AML-193 (cell line): Measurements from ENCODE around the gene KRIT1.
"Not testable (repeated sequence)": the region's sequence is repeated elsewhere in the genome, so short reads cannot be mapped to it uniquely, and the experiment has no call there.

ENCODE experiments used
- DNase-seq, 2 experiments: peaks; one replicate each; lab custom pipeline; 2025; lab: John Stamatoyannopoulos, UW

KRIT1 gene

GRCh38 chr7:92246360-92247101 is 817 bp upstream of the KRIT1 start:
- DNase-seq, result no peak

DNA sequence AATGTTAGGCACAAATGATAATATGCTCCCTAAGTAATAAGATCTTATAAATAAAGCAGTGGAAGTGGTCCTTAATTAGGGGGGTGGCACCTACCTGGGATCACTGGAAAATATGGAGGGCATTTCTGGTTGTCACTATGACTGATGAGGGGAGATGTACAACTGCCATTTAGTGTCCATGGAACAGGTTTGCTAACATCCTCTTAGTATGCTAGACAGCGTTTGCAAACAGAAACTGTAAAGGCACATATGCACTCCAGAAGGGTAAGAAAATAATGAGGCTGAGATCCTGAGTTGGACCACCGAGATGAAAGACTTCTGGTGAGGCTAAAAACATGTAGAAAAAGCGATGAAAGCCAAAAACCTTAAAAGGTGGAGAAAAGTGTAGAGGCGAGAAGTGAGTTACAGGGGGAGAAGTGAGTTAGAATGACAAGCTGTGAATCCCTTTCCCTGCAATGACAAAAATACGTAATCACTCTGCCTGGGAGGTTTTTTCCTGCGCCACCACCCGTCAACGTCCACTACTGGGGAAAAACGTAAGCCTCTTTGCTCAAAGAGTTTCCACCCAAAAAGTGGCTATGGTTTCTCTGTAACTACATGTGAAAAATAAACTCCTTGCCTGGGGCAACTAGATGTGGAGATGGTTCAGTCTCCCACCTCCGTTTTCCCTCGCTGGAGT is 767 bp downstream of the KRIT1 start:
- peak; percentile 31 to 43 for DNase-seq

GRCh38 chr7:92242972-92243371 is 2.7 kb downstream of the KRIT1 start:
- peak; percentile 15 to 47 for DNase-seq

DNA sequence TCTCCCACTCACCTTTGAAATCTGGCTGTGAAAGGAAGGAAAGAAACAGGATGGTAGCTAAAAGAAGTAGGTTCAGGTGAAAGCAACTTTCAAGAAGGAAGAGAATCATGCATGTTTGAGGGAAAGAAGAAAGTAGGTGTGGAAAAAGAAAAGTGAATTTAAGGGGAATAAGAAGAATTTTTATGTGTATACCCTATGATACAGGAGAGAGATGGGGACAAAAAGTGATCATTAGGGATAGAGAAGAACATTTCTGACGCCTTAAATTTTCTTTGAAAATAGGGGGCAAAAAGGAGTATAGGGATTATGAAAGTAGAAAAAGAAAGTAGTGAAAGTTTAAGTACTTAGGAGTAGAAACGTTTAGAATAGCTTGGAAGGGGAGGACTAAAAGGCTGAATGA is 15.2 kb downstream of the KRIT1 start:
- DNase-seq, result no peak

- DNase-seq, result no peak
Measured at GRCh38 chr7:92228742-92229141, 17.0 kb downstream of the KRIT1 start.

DNA sequence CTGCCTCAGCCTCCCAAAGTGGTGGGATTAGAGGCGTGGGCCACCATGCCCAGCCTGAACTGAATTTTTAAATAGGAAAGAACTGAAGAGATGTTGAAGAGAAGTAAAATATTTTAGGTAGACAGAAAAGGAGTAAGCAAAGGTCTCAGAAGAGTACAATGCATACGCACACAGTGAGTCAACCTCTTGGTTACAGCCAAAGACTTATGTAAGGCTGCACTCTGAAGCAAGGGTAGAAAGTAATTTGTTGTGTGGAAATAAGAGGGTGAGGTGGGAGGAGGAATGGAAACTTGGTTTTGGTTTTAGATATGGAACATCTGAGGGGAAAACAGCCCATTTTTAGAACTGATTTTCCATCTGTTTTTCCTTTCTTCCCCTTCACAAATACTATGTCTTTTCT is 17.6 kb downstream of the KRIT1 start:
- DNase-seq, result no peak

DNA sequence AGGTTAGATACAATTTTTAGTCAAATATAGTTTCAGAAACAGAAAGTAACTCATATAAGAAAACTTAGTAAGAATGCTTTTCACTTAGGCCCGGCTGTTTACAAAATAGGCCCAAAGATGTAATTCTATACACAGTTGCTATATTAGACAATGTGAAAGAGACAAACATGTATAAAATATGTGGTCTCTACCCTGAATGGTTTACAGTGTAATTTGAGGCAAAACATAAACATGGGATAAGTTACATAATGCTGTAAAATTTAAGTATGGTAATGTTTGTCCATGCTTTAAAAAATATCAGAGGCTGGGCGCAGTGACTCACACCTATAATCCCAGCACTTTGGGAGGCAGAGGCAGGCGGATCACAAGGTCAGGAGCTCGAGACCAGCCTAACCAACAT is 18.7 kb downstream of the KRIT1 start:
- DNase-seq, result no peak

GRCh38 chr7:92221766-92222165 is 23.9 kb downstream of the KRIT1 start:
- no peak for DNase-seq

GRCh38 chr7:92206672-92207071 is 39.0 kb downstream of the KRIT1 start:
- DNase-seq, result no peak

DNA sequence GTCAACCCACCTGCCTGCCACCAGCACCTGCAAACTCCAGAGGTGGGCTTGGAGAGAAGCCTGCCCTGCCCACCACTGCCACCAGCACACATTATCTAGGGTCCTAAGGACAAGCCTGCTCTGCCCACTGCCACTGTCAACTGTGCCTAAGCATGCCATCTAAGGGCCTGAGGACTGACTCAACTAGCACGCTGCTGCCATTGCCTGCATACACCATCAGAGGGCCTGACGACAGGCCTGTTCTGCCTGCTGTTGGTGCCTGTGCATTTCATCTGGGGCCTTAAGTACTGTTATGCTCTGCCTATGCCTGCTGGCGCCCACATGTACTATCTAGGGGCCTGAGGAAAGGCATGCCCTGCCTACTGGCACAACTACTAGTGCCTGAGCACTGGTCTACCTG is 39.7 kb downstream of the KRIT1 start:
- no peak for DNase-seq

DNA sequence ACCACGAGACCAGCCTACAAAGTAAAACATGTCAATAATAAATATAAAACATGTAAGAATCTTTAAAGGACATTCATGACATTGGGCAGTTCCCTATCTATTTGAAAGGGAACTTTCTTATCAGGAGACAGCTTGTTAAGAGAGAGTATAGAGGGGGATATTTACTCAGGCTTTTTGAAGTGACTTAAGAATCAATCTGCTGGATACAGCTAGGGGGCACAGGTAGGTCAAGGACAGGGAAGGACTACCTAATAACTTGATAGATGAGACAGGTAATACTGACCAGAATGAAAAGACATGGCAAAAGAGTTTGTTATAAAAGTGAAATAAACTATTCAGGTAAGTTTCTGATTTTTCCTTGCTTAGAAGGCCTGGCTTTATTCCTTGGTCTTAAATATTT is 44.9 kb downstream of the KRIT1 start:
- DNase-seq, result no peak

- no peak for DNase-seq
Measured at GRCh38 chr7:92192326-92192725, 53.4 kb downstream of the KRIT1 start.

GRCh38 chr7:92189246-92189645 is 56.5 kb downstream of the KRIT1 start:
- DNase-seq, result not testable (repeated sequence)

DNA sequence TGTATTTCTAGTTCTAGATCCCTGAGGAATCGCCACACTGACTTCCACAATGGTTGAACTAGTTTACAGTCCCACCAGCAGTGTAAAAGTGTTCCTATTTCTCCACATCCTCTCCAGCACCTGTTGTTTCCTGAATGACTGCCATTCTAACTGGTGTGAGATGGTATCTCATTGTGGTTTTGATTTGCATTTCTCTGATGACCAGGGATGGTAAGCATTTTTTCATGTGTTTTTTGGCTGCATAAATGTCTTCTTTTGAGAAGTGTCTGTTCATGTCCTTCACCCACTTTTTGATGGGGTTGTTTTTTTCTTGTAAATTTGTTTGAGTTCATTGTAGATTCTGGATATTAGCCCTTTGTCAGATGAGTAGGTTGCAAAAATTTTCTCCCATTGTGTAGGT is 61.4 kb downstream of the KRIT1 start:
- not testable (repeated sequence) for DNase-seq

- DNase-seq, result peak; percentile 79 to 81
Measured at GRCh38 chr7:92178928-92179924, 66.5 kb downstream of the KRIT1 start, which contains the start of gene LRRD1. Gene LRRD1, minus strand, starts transcription at chr7:92179142. Its CDS starts 13,940 bp downstream, at chr7:92165202.

DNA sequence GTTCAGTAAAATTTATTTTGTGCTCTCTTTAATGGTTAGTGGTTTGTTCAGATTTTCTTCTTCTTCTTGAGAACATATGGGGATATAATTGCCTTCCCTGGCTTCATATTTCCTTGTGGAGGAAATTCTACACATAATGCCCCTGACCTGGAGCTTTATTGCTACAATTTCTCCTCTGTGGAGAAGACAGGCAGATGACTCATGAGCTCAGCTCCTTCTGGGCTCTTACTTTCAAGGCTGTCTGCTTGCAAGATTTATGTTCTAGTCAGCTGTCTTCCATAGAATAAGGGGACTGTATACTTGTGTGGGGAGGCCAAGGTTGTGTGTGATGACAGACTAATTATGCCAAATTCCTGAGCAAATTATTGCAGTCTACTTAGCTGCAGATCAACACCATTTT is 68.4 kb downstream of the KRIT1 start:
- DNase-seq, result no peak

DNA sequence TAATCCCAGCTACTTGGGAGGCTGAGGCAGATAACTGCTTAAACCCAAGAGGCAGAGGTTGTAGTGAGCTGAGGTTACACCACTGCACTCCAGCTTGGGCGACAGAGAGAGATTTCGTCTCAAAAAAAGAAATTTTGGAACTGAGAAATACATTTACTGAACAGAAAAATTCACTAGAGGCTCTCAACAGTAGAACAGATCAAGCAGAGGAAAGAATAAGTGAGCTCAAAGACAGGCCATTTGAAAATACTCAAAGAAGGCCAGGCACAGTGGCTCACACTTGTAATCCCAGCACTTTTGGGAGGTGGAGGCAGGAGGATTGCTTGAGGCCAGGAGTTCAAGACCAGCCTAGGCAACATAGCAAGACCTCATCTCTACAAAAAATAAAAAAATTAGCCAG is 76.2 kb downstream of the KRIT1 start:
- DNase-seq, result not testable (repeated sequence)

DNA sequence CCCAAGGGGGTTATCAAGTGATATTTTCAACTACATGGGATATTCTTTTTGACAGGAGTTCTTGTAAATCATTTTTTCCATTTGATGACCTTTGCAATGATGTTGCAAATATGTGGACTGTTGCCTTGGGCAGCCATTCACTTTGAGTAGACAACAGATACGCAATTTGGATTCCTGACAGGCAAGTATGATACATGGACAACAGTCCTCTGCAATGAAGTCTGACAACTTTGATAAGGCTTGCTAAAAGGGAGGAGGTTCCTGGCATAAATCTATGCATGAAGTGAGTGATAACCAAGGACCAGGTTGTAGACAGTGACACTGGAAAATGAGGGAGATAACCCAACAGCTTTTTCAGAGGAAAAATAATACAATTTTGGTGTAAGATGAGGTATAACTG is 84.4 kb downstream of the KRIT1 start:
- DNase-seq, result no peak

- DNase-seq, result no peak
Measured at GRCh38 chr7:92158660-92159575, 86.8 kb downstream of the KRIT1 start.

GRCh38 chr7:92156990-92157389 is 88.7 kb downstream of the KRIT1 start:
- DNase-seq, result no peak

DNA sequence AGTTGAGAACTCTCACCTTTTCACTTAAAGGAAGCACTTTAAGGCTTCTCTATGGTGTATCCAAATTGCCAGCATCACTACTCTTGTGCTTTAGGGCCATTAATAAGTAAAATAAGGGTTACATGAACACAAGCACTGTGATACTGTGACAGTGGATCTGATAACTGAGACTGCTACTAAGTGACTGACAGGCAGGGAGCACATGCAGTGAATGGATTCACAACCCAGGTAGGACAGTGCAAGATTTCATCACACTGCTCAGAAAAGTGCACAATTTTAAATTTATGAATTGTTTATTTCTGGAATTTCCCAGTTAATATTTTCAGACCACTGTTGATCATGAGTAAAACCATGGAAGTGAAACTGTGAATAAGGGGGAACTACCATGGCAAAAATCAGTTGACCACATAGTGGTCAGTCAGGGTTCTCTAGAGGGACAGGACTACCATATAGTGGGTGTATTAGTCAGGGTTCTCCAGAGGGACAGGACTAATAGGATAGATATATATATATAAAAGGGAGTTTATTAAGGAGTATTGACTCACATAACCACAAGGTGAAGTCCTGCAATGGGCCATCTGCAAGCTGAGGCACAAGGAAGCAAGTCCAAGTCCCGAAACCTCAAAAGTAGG is 90.5 kb downstream of the KRIT1 start:
- DNase-seq, result no peak
